MCF 10A (cell line): ENCODE results near the gene CWF19L1. TPM values are rescaled to one million over a fixed set of nuclear protein-coding genes. Genes with fewer than 3 reads are reported as not detected.

Experiments used
- BruUV-seq: library from RNA; stranded (reverse); fragments of 400-500 nt; replicated peaks from 2 replicates; lab custom pipeline; 2021; lab: Mats Ljungman, UMichigan
- CTCF ChIA-PET: fragments of 300-600 bp; sonication (Branson Sonifier 250); formaldehyde crosslinking; extraction: SDS; loops from one replicate; lab custom pipeline; 2021; ENCODE audit warnings: antibody characterized with exemption, inconsistent platforms; lab: Yijun Ruan, JAX
- POLR2A ChIA-PET: fragments of 300-600, 350-650 bp; sonication (Branson Sonifier 250); formaldehyde crosslinking; extraction: SDS; loops from one replicate; lab custom pipeline; 2020; ENCODE audit warnings: antibody characterized with exemption, inconsistent platforms; lab: Yijun Ruan, JAX
- DNase-seq: peaks from one replicate; pipeline ENCODE4 v3.0.0-alpha.2; 2018; ENCODE audit not compliant: unreplicated experiment
- H3K27ac Mint-ChIP-seq: one replicate; pipeline ENCODE4 v1.8.0; 2022; ENCODE audit warnings: mild to moderate bottlenecking, low read depth, mixed read lengths; ENCODE audit not compliant: unreplicated experiment
- H3K27me3 Mint-ChIP-seq: one replicate; pipeline ENCODE4 v1.8.0; 2022; ENCODE audit warnings: mixed read lengths; ENCODE audit not compliant: insufficient read depth, unreplicated experiment
- H3K36me3 Mint-ChIP-seq: one replicate; pipeline ENCODE4 v1.8.0; 2022; ENCODE audit warnings: mild to moderate bottlenecking, moderate library complexity, mixed read lengths; ENCODE audit not compliant: insufficient read depth, unreplicated experiment
- H3K4me1 Mint-ChIP-seq: one replicate; pipeline ENCODE4 v1.8.0; 2022; ENCODE audit warnings: mixed read lengths; ENCODE audit not compliant: insufficient read depth, unreplicated experiment
- H3K4me3 Mint-ChIP-seq: one replicate; pipeline ENCODE4 v1.8.0; 2022; ENCODE audit warnings: mild to moderate bottlenecking, moderate library complexity, mixed read lengths; ENCODE audit not compliant: unreplicated experiment
- H3K9me3 Mint-ChIP-seq: one replicate; pipeline ENCODE4 v1.8.0; 2022; ENCODE audit warnings: mixed read lengths; ENCODE audit not compliant: unreplicated experiment
- intact Hi-C: fragments of 100-400 bp; cut with micrococcal nuclease; formaldehyde crosslinking; loops from 2 replicates; pipeline ENCODE4 v1.14.1; 2022
- total RNA-seq: library from RNA; stranded (reverse); gene quantifications from 2 replicates; pipeline ENCODE4 v1.2.3, GENCODE V29; 2022
- TF ChIP-seq, protein P1 (sequence below): fragments of 200-600 bp; IDR thresholded peaks from one replicate; pipeline ENCODE4 v1.8.0; 2022; ENCODE audit warnings: antibody characterized with exemption, mild to moderate bottlenecking; ENCODE audit not compliant: unreplicated experiment

Gene CWF19L1
- total RNA-seq, 1 experiment from 2014 or later = 24.4 TPM

DNA sequence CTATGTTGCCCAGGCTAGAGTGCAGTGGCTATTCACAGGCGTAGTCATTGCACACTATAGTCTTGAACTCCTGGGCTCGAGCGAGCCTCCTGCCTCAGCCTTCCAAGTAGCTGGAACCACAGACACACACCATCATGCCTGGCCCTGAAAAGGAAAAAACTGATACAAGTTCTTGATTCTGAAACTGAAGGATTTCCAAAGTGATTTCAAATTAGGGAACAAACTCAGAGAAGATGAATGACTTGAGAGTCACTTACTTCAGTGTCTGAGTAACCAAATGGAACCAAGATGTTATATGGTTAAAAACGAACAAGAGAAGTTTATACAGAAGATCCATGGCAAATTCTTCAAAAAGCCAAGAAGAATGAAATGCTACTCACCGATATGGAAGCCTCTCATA lies 14.4 kb downstream of the CWF19L1 start:
- Mint-ChIP-seq H3K9me3 (no peaks in the 10 kb centered on the region), H3K36me3 (peaks cover 93% of the 10 kb centered on the region), H3K4me1 (no peaks in the 10 kb centered on the region), H3K27ac (no peak overlapping the region), H3K27me3 (no peaks in the 10 kb centered on the region), H3K4me3 (no peak overlapping the region)
- TF ChIP-seq, protein P1, sequence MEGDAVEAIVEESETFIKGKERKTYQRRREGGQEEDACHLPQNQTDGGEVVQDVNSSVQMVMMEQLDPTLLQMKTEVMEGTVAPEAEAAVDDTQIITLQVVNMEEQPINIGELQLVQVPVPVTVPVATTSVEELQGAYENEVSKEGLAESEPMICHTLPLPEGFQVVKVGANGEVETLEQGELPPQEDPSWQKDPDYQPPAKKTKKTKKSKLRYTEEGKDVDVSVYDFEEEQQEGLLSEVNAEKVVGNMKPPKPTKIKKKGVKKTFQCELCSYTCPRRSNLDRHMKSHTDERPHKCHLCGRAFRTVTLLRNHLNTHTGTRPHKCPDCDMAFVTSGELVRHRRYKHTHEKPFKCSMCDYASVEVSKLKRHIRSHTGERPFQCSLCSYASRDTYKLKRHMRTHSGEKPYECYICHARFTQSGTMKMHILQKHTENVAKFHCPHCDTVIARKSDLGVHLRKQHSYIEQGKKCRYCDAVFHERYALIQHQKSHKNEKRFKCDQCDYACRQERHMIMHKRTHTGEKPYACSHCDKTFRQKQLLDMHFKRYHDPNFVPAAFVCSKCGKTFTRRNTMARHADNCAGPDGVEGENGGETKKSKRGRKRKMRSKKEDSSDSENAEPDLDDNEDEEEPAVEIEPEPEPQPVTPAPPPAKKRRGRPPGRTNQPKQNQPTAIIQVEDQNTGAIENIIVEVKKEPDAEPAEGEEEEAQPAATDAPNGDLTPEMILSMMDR = no peak
- ChIA-PET POLR2A (interaction anchor here (1.2 kb wide), 1 partner anchor 14 kb away, joined by 3 read pairs; the partner anchor contains the start of gene CWF19L1), CTCF (interaction anchor here (0.7 kb wide), 1 partner anchor 39 kb away, joined by 5 read pairs; no protein-coding TSS in a partner anchor)
- intact Hi-C loops = no loop called here
- no peak for DNase-seq
- no TSS peak for BruUV-seq

DNA sequence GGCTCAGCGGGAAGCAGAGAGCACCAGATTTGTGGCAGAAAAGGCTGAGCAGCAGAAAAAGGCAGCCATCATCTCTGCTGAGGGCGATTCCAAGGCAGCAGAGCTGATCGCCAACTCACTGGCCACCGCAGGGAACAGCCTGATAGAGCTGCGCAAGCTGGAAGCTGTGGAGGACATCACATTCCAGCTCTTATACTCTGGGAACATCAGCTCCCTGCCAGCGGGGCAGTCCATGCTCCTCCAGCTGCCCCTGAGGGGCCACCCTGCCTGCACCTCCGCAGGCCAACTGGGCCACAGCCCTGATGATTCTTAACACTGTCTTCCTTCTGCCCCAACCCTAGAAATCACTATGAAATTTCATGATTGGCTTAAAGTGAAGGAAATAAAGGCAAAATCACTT lies 18.6 kb downstream of the CWF19L1 start:
- Mint-ChIP-seq H3K4me3 (no peak overlapping the region), H3K9me3 (no peaks in the 10 kb centered on the region), H3K27ac (no peak overlapping the region), H3K36me3 (peaks cover 69% of the 10 kb centered on the region), H3K4me1 (no peaks in the 10 kb centered on the region), H3K27me3 (no peaks in the 10 kb centered on the region)
- ChIA-PET POLR2A (interaction anchor here (0.7 kb wide), 1 partner anchor 26 kb away, joined by 3 read pairs; no protein-coding TSS in a partner anchor), CTCF (interaction anchor here (0.6 kb wide), 1 partner anchor 195 kb away, joined by 3 read pairs; no protein-coding TSS in a partner anchor)
- DNase-seq = no peak
- TF ChIP-seq, protein P1 = no peak
- intact Hi-C loops = no loop called here
- no TSS peak for BruUV-seq

DNA sequence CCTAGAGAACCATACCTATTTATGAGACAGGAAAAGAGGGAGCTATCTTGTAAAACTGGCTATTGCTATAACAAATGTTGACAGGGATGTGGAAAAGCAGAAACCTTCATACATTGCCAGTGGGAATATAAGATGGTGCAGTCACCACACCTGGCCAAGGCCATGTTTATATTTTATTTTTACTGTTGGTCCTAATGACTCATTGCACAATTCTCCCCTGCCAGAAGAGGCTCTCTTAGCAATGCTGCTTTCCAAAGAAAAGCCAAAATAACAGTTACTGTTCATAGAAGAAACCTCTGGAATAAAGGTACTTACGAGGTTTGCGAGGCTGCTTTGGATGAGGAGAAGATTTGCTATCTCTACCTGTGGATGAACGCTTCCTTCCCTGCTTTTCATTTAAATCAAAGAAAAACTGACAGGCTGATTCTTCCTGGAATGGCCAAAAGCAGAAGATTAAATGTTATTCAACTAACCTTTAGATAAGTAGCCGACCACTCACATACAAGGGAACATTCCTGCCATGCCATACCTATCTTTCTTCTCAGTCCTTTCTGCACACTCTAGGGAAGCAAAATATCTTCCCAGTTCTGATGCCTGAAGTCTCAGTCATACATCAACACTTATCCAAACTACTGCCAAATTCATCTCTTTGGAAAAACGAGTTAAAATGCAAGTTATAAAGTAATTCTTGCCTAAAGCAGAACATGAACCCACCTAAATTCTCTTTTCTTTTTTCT lies 21.8 kb downstream of the CWF19L1 start:
- POLR2A ChIA-PET = interaction anchor here (0.8 kb wide), 1 partner anchor 668 kb away, joined by 4 read pairs; no protein-coding TSS in a partner anchor
- Mint-ChIP-seq H3K27ac (no peak overlapping the region), H3K27me3 (no peaks in the 10 kb centered on the region), H3K9me3 (no peaks in the 10 kb centered on the region), H3K4me1 (no peaks in the 10 kb centered on the region), H3K4me3 (no peak overlapping the region), H3K36me3 (peaks cover 54% of the 10 kb centered on the region)
- intact Hi-C loops = no loop called here
- BruUV-seq = no TSS peak
- CTCF ChIA-PET = no interaction called here
- DNase-seq = no peak
- TF ChIP-seq, protein P1 = no peak

DNA sequence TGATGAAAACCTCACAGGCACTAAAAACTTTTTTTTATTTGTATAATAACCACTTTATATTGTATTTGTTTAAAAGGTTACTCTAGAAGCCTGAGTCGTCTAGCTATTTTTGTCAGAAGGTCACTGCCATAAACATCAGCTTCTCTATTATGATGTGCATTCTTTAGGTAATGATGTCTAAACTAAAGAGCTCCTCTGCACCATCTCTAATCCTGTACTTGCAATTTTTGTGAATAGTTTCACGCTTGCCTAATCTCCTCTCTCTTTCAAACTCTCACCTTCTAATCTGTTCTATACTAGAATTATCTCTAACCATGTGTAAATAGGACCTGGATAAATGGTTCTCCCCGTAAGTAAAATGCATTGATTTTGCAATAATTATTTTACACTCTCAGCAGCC lies 27.6 kb downstream of the CWF19L1 start:
- no peaks in the 10 kb centered on the region for H3K27me3 Mint-ChIP-seq
- POLR2A ChIA-PET = interaction anchor here (1.4 kb wide), 1 partner anchor 9 kb away, joined by 6 read pairs; no protein-coding TSS in a partner anchor
- no peak overlapping the region for H3K27ac Mint-ChIP-seq
- TF ChIP-seq, protein P1 = no peak
- intact Hi-C loops = loop anchor here (5.0 kb wide), 1 partner anchor 393 kb away; no protein-coding TSS in a partner anchor
- no peak for DNase-seq
- no peak overlapping the region for H3K4me3 Mint-ChIP-seq
- no TSS peak for BruUV-seq
- H3K4me1 Mint-ChIP-seq = no peaks in the 10 kb centered on the region
- peaks cover 68% of the 10 kb centered on the region for H3K36me3 Mint-ChIP-seq
- no peaks in the 10 kb centered on the region for H3K9me3 Mint-ChIP-seq
- CTCF ChIA-PET = interaction anchor here (0.9 to 1.5 kb wide), 5 partner anchors 10 to 394 kb away, joined by 3 to 6 read pairs (median 4); no protein-coding TSS in a partner anchor
